ENCODE measurements around the gene MYO9B.

The MYO9B gene

DNA sequence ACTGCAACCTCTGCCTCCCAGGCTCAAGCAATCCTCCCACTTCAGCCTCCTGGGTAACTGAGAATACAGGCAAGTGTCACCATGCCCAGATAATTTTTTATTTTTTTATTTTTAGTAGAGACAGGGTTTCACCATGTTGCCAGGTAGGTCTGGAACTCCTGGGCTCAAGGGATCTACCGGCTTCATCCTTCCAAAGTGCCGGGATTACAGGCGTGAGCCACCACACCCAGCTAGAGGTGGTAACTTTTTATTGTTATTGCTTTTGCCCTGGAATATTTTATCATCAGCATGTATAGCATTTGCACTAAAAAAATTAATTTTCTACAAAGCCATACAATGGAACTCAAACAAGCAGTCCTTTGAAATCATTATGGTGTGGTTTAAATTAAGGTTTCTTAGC is 14.4 kb upstream of the MYO9B start:
- DNase-seq (ENCODE audit: extremely low spot score, insufficient read length, low read depth): no peak
- FAIRE-seq: no peak

DNA sequence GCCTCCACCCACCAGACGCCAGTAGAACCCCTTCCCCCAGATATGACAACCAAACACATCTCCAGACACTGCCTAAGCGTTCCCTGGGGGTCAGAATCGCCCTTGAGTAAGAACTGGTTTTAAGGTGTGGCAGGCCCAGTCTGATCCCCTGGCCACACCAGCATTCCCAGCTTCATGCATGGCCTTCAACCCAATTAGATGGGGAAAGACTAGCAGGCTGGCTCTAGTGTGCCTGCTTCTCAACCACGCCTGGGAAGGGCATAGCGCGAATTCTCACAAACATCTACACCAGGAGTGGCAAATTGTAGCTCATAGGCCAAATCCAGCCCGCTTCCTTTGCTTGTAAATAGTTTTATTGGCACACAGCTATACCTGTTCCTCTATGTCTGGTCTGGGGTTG is 13.9 kb upstream of the MYO9B start:
- no peak for FAIRE-seq
- no peak for DNase-seq (ENCODE audit: extremely low spot score, insufficient read length, low read depth)

DNA sequence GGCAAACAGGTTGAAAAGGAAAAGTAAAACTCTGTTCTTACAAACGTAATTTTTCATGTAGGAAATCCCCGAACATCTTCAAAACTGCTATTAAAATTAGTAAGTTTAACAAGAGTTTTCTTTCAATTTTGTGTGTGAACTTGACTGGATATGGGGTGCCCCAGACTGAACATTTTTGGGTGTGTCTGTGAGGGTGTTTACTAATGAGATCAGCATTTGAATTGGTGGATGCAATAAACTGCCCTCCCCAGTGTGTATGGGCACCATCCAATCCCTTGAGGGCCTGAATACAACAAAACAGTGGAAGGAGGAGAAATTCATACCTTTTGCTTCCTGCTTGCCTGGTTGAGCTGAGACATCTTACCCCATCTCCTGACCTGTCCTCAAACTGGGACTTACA is 12.1 kb upstream of the MYO9B start:
- FAIRE-seq (no peak), DNase-seq (ENCODE audit: extremely low spot score, insufficient read length, low read depth) (no peak)

DNA sequence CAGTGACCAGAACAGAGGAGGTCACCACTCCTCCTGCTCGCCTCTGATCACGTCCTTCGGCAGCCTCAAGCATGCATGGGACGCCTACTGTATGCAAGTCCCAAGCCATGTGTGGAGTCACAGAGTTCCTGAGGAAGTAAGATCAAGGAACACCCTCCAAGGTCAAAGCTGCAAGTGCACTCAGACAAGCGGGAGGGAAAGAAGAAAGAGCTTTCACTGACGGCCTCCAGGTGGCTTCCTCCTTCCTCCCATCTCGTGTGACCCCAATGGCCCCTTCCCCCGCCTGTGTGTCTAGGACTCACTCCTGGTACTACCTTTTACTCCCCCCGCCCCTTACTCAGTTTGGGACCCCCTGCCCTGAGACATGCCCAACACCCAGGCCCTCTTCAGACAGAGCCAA is 6.4 kb upstream of the MYO9B start:
- no peak for DNase-seq (ENCODE audit: extremely low spot score, insufficient read length, low read depth)
- no peak for FAIRE-seq

DNA sequence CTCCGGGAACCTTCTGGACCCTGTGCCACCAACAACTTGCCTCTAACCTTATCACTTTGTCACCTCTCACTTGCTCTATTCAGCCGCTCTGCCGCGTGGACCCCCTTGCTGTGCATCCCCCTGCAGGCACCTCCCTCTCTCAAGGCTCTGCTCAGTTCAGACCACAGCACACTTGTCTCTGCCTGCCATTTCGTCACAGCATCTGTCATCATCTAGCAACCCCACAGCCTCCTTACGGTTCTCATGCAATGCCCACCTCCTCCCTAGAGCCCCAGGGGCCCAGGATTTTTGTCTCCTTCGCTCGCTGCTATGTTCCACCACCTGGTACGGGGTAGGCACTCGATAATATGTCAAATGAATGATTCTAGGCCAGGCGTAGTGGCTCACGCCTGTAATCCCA is 5.2 kb upstream of the MYO9B start:
- DNase-seq (ENCODE audit: extremely low spot score, insufficient read length, low read depth): no peak
- no peak for FAIRE-seq

DNA sequence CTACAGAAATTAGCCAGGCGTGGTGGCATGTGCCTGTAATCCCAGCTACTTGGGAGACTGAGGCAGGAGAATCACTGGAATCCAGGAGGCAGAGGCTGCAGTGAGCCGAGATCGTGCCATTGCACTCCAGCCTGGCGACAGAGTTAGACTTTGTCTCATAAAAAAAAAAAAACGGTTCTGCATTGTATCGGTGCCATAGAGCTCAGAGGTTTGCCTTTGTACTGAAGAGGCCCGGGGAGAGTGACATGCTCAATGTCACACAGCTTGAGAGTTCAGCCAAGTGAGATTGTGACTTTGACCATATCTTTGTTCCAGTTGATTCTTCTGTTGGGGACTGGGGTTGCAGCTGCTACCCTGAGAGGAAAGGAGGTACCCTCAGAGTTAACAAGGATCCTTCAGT is 4.7 kb upstream of the MYO9B start:
- FAIRE-seq (no peak), DNase-seq (ENCODE audit: extremely low spot score, insufficient read length, low read depth) (no peak)

DNA sequence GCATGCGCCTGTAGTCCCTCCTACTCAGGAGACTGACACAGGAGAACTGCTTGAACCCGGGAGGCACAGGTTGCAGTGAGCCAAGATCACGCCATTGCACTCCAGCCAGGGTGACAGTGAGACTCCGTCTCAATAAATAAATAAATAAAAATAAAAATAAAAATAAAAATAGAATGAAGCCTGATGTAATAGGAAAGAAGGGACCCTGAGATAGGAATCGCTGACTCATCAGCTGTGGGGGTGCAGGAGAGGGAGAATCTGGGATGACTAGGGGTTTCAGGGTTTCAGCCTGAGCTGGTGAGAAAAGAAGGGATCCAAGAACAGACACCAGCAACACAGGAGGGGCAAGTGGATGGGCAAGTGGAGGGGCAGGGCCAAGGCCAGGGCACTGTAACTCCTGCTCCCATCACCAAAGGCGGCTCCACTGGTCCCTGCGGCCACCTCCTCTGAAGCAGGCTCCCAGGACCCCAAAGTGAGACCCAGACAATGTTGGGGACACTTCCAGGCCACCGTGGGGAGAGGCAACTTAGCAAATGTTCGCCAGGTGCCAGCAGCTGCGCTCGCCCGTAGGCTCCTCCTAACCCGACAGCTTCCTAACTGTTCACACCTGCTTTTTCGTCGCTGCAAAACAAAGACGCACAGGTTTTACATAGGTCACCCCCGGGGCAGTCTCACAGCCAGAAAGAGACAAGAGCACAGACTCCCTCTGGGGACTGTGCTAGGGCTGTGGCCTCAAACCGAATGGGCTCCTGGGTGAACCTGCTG is 1.5 kb upstream of the MYO9B start:
- no peak for DNase-seq (ENCODE audit: extremely low spot score, insufficient read length, low read depth)
- FAIRE-seq: peak; percentile 29

DNA sequence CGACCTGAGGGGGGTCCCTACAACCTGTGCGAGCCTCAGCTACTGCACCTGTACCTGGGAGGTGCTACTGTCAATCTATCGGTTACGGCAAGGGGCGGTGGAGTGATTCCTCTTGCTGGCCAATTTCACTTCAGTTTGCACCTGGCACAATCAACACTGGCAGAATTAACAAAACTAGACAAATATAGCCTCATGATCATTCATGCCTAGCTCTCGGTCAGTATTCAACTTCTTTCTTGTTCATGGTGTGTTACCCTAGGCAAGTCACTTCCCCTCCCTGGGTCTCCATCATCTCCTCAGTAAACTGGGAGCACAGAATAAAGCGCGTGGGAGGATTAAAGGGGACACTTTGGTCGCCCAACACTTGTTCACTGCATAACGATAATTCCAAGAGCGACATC is 943 bp upstream of the MYO9B start:
- DNase-seq (ENCODE audit: extremely low spot score, insufficient read length, low read depth) (no peak), FAIRE-seq (peak; percentile 45)

DNA sequence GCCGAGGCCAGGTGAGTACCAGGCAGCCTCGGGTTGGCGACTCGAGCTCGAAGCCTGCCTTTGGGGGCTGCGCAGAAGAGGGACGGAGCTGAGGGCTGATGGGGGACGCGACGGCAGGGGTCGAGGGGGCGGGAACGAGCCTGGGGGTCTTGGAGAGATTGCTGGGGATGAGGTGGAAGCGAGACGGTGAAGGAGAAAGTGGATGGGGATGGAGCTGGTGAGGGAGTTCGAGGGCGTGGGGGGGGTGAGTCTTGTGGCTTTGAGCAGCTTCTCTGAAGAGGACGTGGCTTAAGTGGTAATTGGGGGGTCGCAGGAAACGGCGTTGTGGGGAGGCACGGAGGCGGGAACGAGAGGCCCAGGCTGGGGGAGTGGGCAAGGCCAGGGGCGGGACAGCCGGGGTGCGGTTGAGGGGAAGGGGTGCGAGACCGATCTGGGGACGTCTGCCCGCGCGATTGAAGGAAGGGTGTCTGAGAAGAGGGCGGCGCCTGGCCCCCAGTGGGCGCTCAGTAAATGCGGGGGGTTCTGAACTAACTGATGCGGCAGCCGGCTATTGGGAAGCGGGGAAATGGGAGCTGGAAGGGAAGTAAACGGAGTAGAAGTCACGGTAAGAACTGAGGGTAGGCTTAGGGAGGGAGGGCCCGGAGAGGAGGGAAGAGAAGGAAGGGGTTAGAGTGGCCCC is 426 bp downstream of the MYO9B start:
- no peak for FAIRE-seq
- no peak for DNase-seq (ENCODE audit: extremely low spot score, insufficient read length, low read depth)

DNA sequence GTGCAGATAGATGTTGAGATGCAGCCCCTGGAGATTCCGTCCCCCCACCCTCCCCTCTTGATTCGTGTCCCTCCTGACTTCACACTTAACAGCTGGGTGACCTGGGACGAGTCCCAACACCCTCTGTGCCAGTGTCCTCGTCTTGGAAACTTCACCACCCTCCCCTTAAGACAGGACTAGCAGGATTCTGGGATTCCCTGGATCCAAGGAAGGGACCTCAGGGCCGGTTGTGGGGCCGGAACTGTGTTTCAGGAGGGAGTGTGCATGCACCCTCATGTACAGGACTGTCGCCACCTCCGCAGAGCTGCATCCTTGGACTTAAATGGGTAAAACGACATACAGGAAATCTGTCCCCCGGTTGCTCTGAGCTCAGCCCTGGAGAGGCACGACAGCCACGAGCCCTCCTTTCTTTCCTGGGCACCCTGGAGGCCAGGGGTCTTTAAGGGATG is 990 bp downstream of the MYO9B start:
- DNase-seq (ENCODE audit: extremely low spot score, insufficient read length, low read depth) (no peak), FAIRE-seq (no peak)

DNA sequence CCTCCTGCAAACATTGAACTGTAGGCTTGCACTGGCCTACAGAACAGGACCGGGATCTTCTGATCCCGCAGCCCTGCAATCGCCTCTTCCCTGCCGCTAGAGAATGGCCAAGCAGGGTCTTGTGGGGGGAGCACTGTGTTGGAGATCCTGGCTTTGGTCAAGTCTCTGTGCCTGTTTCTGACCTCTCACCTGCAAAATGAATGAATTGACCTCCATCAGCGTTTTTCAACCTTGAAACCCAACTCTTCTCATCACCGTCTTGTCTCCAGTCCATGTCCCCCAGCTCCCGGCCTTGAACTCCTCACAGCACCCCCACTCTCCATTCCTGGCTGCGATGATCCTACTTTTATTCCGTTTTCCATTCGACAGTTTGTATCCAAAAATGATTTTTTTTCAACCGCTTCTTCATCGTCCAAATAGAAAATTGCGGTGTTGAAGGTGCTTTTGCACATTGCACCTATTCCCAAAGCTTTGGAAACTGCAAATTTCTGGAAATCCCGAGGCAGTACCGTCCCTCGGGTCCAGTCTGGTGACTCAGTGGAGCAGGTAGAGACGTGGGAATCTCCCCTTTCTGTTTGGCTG is 2.0 kb downstream of the MYO9B start:
- FAIRE-seq: no peak
- no peak for DNase-seq (ENCODE audit: extremely low spot score, insufficient read length, low read depth)

DNA sequence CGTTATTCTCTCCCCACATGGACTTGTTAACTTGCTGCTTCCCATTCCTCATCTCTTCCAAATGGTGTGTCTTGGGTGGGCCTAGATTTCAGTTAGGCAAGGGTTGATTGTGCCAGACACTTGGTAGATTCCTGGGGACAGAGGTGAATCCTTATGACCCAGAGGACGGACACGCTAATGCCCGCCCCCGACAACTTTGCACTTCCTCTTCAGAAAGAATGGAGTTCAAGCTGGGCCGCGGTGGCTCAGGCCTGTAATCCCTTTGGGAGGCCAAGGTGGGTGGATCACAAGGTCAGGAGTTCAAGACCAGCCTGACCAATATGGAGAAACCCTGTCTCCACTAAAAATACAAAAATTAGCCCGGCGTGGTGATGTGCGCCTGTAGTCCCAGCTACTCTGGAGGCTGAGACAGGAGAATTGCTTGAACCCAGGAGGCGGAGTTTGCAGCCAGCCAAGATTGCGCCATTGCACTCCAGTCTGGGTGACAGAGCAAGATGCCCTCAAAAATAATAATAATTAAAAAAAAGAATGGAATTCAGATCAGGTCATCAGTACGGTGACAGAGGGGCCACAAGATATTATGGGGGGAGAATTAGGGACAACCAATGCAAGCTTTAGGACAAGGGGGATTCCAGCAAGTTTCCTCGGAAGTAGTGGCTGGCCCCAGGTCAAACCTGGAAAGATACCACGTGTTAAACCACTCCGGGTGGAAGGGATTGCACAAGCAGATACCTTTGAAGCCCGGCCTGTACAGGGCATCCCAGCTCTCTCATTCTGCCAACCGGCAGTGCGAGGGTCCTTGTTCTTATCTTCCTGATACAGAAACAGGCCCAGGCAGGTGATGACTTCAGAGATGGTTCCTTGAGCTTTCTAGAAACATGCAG is 2.7 kb downstream of the MYO9B start:
- DNase-seq (ENCODE audit: extremely low spot score, insufficient read length, low read depth) (no peak), FAIRE-seq (no peak)

DNA sequence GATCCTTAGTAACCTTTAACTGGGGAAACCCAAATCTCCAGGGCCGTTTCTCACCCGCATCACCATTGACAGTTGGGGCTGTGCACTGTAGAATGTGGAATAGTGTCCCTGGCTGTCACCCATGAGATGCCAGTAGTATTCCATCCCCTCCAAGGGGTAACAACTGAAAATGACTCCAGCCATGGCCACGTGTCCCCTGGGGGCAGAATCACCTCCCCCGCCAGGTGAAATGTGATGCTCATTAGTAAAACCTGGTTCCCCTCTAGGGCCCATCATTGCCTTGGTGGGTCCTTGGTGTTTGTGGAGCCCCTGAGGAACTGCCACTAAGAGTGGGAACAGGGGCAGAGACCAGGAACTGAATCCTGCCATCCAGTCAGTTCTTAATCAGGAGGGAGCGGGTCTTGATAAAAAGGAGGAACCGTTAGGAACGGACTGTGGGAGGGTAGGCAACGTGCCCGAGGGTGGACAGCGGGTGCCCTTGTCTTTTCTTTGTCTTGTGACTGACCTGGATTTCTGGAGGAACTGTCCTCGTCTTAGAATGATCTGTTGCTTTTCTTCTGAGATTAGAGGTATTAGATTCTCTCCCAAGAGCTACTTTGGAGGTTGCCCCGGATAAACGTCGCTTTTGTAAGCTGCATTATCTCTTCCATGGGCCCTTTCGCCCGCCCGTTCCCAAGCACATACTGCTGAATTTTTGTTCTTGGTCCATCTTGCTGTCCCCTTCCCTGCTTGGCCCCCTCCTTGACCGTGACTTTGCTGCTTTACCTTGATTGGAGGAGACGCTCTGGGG is 3.5 kb downstream of the MYO9B start:
- DNase-seq (ENCODE audit: extremely low spot score, insufficient read length, low read depth) (no peak), FAIRE-seq (no peak)

DNA sequence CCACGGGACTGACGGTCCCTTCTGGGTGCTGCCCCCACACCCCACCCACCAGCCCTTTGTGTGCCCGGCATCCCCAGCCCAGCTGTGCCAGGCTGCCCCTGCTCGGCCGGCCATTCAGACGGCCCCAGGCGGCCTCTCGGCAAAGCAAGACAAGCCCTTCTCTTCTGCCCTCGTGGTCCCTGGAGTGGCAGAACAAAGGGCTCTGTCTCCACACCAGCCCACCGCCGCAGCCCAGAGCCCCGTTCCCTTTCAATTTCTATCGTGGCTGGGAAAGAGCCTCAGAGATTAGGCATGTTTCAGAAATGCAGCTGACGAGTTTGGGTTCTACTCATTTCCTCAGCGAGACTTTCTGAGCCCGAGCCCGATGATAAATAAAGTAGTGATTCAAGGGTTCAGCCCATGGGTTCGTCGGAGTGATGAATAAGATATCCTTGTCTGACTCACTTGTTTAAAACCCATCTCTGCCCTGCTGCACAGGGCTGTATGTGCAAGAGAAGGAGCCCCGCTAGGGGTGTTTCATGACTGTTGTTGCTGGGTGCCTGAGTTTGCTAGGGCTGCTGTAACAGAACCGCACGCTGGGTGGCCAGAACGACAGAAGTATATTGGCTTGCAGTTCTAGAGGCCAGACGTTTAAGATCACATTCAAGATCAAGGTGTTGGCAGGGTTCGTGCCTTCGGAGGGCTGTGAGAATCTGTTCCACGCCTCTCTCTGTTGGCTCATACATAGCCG is 4.3 kb downstream of the MYO9B start:
- DNase-seq (ENCODE audit: extremely low spot score, insufficient read length, low read depth) (peak; percentile 54), FAIRE-seq (peak; percentile 90)

DNA sequence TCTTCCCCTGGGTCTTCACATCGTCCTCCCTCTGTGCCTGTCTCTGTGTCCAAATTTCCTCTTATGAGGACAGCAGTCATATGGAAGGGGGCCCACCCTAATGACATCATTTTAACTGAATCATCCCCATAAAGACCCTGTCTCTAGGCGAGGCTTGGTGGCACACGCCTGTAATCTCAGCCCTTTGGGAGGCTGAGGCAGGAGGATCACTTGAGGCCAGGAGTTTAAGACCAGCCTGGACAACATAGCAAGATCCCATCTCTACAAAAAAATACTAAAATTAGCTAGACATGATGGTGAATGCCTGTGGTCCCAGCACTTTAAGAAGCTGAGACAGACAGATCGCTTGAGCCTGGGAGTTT is 4.8 kb downstream of the MYO9B start:
- FAIRE-seq: no peak
- no peak for DNase-seq (ENCODE audit: extremely low spot score, insufficient read length, low read depth)

DNA sequence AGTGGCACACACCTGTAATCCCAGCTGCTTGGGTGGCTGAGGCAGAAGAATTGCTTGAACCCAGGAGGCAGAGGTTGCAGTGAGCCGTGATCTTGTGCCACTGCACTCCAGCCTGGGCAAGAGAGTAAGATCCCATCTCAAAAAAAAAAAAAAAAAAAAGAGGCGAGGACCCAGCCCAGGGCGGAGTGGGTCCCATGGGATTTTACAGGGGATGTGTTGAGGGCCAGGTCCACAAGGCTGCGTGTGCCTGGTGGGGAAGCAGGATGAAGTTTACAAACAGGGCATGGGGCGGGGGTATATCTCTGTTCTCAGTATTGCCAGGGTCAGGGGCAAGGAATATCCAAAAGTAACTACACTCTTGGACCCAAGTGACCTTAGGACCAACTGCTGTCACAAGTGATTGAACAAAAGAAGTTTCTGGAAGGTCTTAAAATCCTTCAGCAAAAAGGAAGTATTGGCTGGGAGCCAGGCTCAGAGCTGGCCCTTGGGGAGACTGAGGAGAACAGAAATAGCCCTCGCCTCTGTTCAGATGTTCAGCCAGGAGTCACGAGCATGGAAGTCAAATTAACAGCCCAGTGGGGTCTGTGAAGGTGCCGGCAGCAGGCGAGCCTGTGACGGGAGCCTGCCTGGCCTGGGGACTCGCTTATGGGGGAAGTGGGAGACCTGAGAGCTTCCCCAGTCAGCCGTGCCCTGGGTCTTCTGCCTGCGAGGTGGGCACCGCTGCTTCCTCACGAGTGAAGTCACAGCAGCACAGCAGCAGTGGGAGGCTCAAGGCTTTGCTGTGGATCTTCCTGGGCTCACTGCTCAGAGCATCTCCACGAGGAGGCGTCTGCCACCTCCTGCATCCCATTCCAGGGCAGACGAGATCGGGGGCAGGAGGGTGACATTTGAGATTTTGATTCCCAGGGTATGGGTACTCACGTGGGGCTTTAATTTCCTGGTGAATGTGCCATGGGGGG is 6.4 kb downstream of the MYO9B start:
- FAIRE-seq: no peak
- no peak for DNase-seq (ENCODE audit: extremely low spot score, insufficient read length, low read depth)

DNA sequence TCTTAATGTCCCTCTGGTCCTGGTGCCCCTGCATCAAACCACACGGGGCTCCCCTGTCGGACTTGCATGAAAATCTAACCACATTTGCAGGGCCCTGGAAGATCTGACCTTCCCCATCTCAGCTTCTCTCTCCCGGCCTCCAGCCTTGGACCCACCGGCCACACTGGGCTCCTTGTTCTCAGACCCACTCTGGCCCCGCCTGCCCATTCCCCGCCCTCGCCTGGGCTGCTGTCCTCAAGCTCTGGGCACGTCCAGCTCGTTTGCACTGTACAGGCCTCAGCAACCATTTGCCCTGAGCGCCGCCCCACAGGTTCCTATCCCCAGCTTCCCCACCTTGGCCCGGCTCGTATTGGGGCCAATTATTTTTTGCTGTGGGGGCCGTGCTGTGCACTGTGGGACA is 10.5 kb downstream of the MYO9B start:
- DNase-seq (ENCODE audit: extremely low spot score, insufficient read length, low read depth) (no peak), FAIRE-seq (no peak)

DNA sequence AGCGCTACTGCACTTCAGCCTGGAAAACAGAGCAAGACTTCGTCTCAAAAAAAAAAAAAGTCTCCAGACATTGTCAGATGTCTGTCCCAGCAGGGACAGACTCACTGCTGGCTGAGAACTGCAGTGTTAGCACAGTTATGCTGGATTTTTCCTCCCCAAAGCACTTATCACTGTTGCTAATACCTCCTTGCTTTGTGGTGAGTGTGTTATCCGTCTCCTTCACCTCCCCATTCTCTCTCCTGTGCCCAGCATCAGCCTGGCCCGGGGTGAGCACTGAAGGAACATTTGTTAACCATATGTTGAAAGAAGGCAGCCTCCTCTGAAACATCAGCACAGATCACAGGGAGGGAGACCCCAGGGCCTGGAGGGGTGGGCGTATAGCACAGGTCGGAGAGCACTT is 11.3 kb downstream of the MYO9B start:
- FAIRE-seq (no peak), DNase-seq (ENCODE audit: extremely low spot score, insufficient read length, low read depth) (no peak)
